ENCODE results near the gene GALNT18. TPM values are rescaled to one million over a fixed set of nuclear protein-coding genes. Genes with fewer than 3 reads are reported as not detected.

The GALNT18 gene
- total RNA-seq, 1 experiment from 2014 or later = not detected

DNA sequence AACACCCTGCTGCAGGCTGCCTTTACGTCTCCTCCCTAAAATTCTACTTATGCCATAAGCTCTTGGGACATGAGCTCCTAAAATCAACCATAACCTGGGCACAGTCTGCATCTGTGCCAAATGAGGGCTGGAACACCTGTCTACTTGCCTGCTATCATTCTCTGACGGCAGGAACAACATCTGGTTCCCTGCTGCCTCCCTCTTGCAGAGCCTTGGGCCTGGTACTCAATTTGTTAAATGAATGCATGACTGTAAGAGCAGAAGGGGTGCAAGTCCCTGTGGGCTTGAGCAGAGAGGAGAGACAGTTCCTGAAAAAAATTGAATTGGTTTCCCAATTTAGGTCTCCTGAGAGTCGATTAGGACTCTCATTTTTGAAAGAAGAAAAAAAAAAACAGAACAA lies 202.1 kb downstream of the GALNT18 start:
- BruUV-seq (replicated peaks) = no TSS peak
- DNase-seq = no peak
- TF ChIP-seq EZH2 (IDR thresholded peaks at IDR 0.05; ENCODE audit: low read depth) (no peak), CTCF (conservative IDR thresholded peaks at IDR 0.05) (no peak)
- Histone ChIP-seq H3K4me1 (replicated peaks; ENCODE audit: insufficient read depth) (no peaks in the 10 kb centered on the region), H3K9me2 (ENCODE audit: insufficient read depth) (no peaks in the 10 kb centered on the region), H3K36me3 (ENCODE audit: low read depth) (no peaks in the 10 kb centered on the region), H4K20me1 (ENCODE audit: insufficient read depth) (no peaks in the 10 kb centered on the region), H3K9me3 (ENCODE audit: insufficient read depth, low read depth) (no peaks in the 10 kb centered on the region), H3K4me3 (no peak overlapping the region), H3F3A (ENCODE audit: insufficient read depth, low read depth) (no peaks in the 10 kb centered on the region), H3K27ac (no peak overlapping the region), H3K4me2 (no peak overlapping the region), H3K79me2 (ENCODE audit: low read depth) (no peaks in the 10 kb centered on the region), H2AFZ (no peak overlapping the region), H3K27me3 (ENCODE audit: insufficient read depth, low read depth) (peaks cover 23% of the 10 kb centered on the region)
- intact Hi-C loops (cut with micrococcal nuclease; ENCODE audit: unreplicated experiment) = no loop called here
- CTCF ChIA-PET = no interaction called here
- POLR2A ChIA-PET (ENCODE audit: unreplicated experiment) = no interaction called here

DNA sequence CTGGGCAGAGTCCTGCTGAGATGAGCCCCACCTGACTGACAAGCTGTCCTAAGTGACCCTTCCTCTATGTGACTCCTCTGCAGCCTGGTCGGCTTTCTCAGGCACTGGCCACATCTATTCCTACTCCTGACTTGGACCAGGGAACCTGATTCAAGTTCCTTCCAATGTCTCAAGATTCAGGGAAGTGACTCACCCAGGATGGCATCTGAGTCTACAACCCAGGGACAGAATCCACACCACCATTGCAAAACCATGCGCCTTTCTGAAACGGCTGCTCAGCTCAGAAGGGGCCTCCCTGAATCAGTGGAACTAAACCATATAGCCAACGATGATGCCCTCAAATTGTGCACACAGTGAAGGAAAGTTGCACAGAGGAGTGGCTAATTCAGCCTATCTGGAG lies 204.9 kb downstream of the GALNT18 start:
- Histone ChIP-seq H3F3A (ENCODE audit: insufficient read depth, low read depth) (no peaks in the 10 kb centered on the region), H3K27ac (no peak overlapping the region), H3K79me2 (ENCODE audit: low read depth) (no peaks in the 10 kb centered on the region), H3K4me1 (replicated peaks; ENCODE audit: insufficient read depth) (no peaks in the 10 kb centered on the region), H3K27me3 (ENCODE audit: insufficient read depth, low read depth) (peaks cover 29% of the 10 kb centered on the region), H2AFZ (no peak overlapping the region), H3K9me3 (ENCODE audit: insufficient read depth, low read depth) (no peaks in the 10 kb centered on the region), H3K36me3 (ENCODE audit: low read depth) (no peaks in the 10 kb centered on the region), H3K4me2 (no peak overlapping the region), H3K9me2 (ENCODE audit: insufficient read depth) (no peaks in the 10 kb centered on the region), H4K20me1 (ENCODE audit: insufficient read depth) (no peaks in the 10 kb centered on the region), H3K4me3 (no peak overlapping the region)
- POLR2A ChIA-PET (ENCODE audit: unreplicated experiment) = no interaction called here
- TF ChIP-seq EZH2 (IDR thresholded peaks at IDR 0.05; ENCODE audit: low read depth) = no peak
- no peak for TF ChIP-seq CTCF (conservative IDR thresholded peaks at IDR 0.05)
- intact Hi-C loops (cut with micrococcal nuclease; ENCODE audit: unreplicated experiment) = no loop called here
- no peak for DNase-seq
- CTCF ChIA-PET = no interaction called here
- no TSS peak for BruUV-seq (replicated peaks)

DNA sequence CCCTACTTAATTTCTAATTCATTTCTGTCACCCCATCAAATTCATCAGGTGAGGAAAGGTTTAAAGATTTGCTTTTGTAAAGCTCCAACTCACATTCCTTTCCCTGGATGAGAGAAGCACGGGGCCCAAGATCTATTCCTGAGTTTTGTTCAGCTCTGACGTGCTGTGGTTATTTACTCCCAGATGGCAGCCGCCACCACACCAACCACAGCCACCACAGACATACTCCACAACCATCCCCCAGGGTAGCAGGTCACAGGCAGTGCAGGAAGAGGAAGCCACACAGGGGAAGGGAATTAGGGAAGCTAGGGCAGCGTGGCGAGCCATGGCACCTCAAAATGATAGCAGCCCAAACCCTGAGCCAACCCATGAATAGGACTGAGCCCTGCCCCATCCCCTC lies 205.3 kb downstream of the GALNT18 start:
- ChIA-PET CTCF (no interaction called here), POLR2A (ENCODE audit: unreplicated experiment) (no interaction called here)
- Histone ChIP-seq H3K27me3 (ENCODE audit: insufficient read depth, low read depth) (peaks cover 31% of the 10 kb centered on the region), H3K4me1 (replicated peaks; ENCODE audit: insufficient read depth) (no peaks in the 10 kb centered on the region), H3K36me3 (ENCODE audit: low read depth) (no peaks in the 10 kb centered on the region), H3K79me2 (ENCODE audit: low read depth) (no peaks in the 10 kb centered on the region), H2AFZ (no peak overlapping the region), H4K20me1 (ENCODE audit: insufficient read depth) (no peaks in the 10 kb centered on the region), H3F3A (ENCODE audit: insufficient read depth, low read depth) (no peaks in the 10 kb centered on the region), H3K4me3 (no peak overlapping the region), H3K9me2 (ENCODE audit: insufficient read depth) (no peaks in the 10 kb centered on the region), H3K4me2 (no peak overlapping the region), H3K27ac (no peak overlapping the region), H3K9me3 (ENCODE audit: insufficient read depth, low read depth) (no peaks in the 10 kb centered on the region)
- BruUV-seq (replicated peaks) = no TSS peak
- DNase-seq = no peak
- TF ChIP-seq CTCF (conservative IDR thresholded peaks at IDR 0.05) = no peak
- no peak for TF ChIP-seq EZH2 (IDR thresholded peaks at IDR 0.05; ENCODE audit: low read depth)
- intact Hi-C loops (cut with micrococcal nuclease; ENCODE audit: unreplicated experiment) = no loop called here
